ENCODE data around the gene ACAD8.
A peak's percentile ranks its signal among the peaks of the same experiment; 100 is the strongest.

The ACAD8 gene

DNA sequence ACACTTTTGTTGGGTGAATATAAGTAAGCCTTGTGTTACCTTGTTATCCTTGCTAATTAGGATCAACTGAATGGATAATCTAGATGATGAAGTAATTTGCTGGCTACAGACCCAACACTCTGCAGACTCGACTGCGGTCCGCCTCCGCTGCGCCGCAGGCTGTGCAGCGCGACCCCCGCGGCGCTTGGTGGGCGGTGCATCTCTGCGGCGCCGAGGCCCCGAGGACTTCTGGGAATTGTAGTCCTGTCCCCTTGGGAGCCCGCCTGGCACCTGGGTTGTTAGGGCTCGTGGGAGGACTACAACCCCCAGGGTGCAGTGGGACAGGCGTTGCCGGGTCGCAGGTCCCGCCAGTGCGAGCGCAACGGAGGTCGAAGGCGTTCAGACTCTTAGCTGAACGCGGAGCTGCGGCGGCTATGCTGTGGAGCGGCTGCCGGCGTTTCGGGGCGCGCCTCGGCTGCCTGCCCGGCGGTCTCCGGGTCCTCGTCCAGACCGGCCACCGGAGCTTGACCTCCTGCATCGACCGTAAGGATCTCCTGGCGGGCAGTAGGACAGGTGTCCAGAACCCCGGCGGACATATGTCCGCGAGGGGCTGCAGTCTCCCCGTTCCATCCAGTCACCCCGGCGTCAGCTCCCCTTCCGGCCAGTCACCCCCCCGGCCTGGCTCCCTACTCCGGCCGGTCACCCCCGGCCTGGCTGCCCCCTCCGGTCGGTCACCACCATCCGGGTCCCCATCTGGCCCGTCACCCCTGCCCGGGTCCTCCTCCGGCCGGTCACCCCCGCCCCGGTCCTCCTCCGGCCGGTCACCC lies at the start of gene ACAD8, which contains the start of gene THYN1:
TSS of gene ACAD8 (plus strand) at position 381 of the 806 bp plus-strand sequence. CDS start at position 414, 33 bp downstream.
TSS of gene THYN1 (minus strand) at position 165 of the 806 bp plus-strand sequence. CDS start 470 bp downstream, outside the sequence.
- DNase-seq: peak; percentile 97

DNA sequence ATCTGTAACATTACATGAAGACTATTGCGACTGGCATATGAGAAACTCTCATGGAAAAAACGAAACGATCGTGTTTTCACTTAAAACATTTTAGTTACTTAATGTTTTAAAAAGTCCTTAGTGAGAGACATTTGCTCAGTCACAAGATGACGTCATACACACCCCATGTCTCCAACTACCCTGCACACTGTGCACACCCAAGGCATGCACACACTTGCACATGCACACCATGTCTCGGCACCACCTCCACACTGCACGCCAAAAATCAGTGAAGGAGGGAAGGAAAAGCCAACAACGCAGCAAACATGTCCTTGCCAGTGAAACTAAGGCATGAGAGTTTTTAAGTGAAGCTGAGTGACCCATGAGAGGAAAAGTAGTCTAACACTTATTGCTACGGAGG lies 47.6 kb upstream of the ACAD8 start:
- no peak for DNase-seq

DNA sequence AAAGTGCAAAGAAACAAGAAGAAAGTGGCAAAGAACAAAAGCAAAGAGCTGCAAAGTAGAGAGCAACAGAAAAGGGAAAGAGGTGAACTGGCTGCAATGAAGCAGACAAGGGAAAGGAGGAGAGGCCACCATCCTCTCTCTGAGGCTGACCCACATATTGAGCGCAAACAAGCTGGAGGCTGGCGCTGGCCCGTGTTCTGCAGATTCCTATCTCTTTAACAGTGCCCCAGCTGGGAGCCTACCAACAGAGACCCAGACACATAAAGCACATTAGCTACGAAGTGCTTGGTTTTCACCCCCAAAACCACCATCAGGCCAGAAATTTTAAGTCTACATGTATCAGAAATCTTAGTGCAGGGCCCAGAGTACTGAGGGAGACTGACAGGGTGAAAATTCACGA lies 47.2 kb upstream of the ACAD8 start:
- no peak for DNase-seq

DNA sequence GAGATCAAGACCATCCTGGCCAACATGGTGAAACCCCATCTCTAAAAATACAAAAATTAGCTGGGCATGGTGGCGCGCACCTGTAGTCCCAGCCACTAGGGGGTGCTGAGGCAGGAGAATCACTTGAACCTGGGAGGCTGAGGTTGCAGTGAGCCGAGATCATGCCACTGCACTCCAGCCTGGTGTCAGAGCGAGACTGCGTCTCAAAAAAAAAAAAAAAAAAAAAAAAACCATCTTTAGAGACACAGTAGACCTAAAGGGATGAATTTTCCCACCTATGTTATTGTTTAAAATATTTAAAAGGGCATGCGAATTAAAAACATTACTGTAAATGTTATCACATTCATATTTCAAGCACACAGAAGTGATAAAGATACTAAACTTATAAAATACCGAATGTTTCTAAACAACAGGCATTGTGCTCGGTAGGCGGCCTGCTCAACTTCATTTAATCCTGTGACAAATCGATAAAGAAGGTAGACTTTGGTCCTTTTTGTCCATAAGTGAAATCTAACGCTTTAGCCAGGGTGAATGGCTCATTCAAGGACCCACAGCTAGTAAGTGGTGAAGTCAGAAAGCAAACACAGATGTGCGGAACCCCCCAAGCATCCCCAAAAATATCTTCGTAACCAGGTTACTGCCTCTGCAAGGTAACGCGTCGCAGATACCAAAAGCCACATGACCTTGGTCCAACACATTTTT lies 45.7 kb upstream of the ACAD8 start:
- DNase-seq: no peak

DNA sequence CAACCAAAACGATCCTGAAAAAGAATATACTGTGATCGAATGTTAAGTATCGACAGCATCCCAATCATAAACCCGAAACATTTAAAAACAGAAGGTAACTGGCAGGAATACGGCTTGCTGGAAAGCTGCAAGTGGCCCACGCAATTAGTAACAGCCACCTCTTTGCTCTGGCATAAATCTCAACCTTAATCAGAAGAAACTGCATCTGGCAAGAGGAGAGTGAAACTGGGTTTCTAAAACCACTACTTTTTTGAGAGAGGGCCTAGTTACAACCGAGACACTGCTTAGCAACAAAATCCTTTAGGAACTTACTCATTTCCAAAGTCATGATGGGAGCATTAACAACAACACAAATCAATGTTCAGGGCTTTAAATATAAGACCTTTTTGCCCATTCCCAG lies 37.5 kb upstream of the ACAD8 start:
- DNase-seq: no peak

DNA sequence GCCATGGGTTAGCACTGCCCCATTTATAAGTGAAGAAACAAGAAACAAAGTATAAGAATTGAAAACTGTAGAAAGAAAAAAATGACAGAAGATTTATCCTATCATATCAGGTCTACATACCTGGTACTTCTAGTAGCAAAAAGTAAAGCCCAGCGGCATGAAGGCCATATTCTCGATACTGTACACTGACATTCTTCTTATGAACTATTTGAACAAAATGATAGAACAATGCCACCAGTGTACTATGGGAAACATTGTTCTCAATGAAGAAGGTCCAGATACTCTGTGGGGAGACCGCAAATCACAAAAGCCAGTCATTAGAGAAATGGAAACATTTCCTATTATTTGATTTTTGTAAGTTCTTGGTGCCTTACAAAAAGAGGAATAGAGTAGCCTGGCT lies 36.6 kb upstream of the ACAD8 start:
- no peak for DNase-seq

DNA sequence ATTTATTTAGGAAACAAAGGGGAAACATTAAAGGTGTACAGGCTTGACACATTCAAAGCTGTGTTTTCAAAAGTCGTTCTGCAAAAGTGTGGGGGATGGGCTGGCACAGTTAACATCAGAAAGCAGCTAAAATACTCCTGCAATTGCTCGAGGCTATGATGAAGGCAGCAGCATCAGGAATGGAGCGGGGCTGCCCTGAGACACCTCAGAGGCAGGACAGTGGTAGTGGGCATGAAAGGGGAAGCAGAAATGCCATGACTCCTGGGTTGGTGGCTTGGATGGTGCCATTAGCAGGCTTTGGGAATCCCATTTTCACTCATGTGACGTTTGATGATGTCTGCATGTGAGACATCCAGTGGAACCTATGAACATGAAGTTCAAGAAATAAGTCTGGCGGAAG lies 30.2 kb upstream of the ACAD8 start:
- no peak for DNase-seq

DNA sequence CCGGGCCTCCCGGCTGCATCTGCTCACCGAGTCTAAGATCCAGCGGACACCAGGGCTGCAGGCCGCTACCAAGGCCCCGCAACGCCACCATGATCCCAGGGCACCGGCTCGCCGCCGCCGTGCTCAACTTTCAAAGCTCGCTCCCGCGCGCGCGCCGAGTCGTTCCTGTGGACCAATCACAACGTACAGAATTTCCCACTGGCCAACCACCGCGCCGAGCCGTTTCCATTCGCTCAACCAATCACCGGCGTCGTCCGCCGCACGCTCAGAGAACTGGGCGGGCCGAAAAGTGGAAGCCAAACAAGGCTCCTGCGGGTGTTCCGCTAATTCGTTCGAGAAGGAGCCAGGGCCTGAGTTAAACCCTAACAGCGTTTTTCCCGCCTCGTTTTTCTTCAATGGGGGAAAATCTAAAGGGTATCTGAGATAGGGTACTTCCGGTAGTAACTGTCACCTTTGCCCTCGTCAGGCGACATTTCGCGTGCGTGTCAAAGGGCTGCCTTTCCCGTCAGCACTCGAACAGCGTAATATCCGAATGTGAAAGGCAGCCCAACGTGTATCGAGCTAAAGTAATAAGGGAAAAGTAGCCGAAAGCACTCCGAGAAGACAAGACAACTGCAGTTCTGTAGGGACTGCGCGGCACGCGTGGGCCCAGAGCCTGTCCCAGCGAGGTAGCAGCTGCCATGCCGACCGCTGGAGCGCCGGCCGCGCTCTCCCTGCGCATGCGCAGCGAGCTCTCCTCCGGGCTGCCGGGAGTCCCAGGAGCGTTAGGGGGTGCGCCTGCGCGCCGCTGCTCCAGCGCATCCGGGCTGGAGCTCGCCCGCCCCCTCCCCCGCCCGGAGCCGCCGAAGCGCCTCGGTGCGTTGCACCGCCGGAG lies 29.3 kb upstream of the ACAD8 start, which contains the start of the genes NCAPD3 and VPS26B:
TSS of gene NCAPD3 (minus strand) at position 132 of the 874 bp plus-strand sequence. CDS start at position 91, 41 bp downstream.
TSS of gene VPS26B (plus strand) at position 836 of the 874 bp plus-strand sequence. CDS start 452 bp downstream, outside the sequence.
- peak; percentile 98 for DNase-seq

DNA sequence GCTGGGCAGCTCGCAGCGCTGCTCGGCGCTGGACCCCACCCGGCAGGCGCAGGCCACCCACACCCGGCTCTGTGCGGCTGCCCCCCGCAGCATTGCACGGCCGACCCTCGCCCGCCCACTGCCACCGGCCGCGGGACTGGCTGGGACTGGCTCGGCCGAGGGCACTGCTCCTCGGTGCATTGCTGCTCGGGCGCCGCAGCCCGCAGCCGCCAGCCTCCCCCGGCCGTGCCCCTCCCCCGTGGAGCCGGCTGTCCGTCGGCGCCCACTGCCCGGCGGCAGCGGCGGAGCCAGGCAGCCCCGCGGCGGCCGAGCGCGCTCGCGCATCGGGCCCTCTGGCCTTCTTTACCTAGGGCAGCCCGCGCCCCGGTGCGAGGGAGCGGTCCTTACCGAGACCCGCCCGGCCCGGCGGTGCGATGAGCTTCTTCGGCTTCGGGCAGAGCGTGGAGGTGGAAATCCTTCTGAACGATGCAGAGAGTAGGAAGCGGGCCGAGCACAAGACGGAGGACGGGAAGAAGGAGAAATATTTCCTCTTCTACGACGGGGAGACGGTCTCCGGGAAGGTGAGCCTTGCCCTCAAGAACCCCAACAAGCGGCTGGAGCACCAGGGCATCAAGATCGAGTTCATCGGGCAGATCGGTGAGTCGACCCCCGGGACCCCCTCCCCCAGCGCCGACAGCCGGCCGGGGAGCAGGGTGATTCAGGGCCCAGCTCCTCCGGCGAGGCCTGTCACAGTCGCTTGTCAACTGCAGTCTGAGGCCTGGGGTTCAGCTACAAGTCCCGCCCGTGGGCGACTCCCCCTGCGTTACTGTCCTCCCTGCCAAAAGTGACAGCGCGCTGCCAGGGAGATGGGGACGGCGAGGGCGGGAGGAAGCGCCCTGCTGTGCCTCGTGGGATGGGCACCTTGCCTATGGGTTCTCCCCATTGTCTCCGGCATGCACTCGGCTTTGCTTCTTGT lies 28.4 kb upstream of the ACAD8 start:
- peak; percentile 62 for DNase-seq

DNA sequence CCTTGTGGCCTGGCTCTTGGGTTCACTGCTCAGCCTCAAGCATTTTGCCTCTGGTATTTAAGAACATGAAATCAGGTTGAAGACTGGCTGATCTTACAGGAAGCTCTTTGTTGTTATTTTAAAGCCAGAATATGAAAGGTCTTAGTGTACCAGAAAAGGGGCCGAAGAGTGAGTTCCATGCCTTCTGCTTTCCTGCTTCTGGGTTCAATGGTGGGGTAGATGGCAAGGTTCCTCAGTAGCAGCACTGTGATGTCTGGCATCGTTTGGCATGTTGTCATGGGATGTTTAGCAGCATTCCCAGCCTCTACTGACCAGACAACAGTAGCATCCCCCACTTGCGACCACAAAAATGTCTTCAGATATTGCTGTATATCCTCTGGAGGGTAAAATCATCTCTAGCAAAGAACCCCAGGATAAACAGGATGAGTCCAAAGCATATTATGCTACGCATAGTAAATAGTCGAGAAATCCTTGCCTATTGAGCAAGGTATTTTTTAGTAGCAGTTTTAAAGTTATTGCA lies 26.5 kb upstream of the ACAD8 start:
- no peak for DNase-seq

DNA sequence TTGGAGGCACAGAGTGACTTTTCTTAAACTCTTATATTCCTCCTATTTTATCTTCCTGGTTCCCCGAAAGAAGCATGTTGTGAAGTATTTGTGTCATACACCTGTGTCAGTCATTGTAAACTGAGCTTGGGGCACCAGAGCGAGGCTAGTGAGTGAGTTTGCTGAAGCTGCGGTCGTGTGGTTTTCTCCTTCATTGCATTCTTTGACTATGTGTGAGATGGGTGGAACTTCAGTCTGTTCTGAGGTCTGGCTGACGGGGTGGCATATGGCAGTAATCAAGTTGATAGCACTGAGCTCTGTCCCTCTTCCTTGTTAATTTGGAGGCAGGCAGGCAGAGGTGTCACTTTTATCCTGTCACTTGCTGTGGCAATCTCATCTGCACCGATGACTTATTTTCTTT lies 24.7 kb upstream of the ACAD8 start:
- DNase-seq: no peak

DNA sequence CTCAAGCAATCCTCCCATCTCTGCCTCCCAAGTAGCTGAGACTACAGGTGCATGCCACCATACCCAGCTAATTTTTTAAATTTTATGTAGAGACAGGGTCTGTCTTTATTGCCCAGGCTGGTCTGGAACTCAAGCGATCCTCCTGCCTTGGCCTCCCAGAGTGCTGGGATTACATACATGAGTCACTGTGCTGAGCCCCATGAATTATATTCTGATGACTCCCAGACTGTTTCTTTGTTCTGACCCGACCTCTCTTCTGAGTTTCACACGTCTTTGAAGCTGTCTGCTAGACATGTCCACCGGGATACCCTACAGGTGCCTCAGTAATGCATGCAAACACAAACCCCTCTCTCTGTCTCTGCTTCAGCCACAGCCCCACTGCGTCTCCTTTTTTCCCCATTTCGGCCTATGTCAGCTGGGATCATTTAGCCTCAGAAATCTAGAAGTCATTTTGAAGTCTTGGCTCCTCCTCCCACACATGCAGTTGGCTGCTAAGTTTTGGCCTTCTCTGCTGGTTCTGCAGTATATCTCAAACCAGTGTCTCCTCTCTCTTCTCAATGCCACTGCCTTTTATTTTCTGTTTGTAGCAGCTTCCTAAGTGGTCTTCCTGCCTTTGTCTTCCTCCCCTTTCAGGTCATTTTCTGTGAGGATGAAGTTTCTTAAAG lies 24.1 kb upstream of the ACAD8 start:
- DNase-seq: no peak

DNA sequence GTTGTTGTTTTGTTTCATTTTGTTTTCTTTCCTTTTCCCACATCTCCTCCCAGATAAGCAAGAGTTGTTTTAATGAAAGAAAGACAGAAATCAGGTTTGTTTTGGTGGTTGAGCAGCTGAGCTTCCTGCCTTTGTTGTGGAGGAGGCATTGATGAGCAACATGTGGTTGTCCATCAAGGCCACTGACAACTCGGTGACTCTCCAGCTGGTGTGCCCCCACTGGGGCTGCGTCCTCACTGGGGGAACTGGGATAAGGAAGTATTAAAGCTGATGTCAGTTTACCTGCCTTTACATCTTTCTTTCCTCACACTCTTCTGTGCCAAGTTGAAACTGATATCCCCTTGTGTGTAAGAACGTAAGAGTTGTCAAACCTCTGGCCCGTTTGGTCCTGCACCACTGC lies 23.0 kb upstream of the ACAD8 start:
- DNase-seq: no peak

DNA sequence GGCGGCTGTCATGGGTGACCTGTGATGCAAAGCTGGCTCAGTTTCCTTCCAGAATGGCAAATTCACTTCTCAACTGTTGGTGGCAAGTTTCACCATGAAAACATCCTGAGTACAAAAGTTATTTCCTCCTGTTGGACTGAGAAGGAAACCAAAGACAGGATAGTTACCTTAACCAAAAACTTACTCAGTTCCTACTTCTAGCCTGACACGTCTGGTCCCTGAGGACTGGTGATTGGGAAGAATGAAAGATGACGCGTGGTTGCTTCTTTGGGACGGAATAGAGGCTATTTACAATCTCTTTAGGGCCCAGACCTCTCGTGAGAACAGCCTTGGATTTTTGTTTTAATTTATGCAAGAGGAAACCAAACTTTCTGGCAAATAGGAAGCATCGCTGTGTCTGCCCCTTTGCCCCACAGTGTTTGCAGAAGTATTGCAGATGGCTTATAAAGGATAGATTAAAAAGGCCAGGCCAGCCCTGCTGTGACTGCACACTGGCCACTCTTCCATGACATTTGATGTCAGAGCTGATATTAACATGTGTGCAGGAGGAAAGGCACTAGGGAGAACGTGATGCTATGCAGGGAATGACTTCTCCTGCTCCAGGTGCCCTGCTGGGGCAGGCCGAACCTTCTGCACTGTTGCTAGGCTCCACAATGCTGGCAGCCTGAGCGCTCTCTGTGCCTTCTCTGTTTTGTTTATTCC lies 21.3 kb upstream of the ACAD8 start:
- no peak for DNase-seq

DNA sequence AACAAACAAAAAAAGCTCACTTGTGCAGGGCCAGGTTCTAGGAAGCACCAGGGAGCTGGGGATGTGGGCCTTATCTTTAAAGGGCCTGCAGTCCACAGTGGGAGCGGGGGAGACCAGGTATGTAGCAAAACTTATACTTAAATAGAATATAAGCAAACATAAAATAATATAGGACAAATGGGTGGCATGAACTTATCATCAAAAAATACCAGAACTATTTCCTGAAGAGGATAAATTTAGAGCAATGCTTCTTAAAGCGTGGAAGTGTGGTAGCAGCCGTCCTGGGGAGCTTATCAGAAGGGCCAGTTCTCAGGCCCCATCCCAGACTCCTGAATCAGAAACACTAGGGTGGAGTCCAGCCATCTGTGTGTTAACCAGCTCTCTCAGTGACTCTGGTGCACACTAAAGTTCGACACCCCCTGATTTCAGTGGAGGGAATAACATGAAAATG lies 19.6 kb upstream of the ACAD8 start:
- no peak for DNase-seq

DNA sequence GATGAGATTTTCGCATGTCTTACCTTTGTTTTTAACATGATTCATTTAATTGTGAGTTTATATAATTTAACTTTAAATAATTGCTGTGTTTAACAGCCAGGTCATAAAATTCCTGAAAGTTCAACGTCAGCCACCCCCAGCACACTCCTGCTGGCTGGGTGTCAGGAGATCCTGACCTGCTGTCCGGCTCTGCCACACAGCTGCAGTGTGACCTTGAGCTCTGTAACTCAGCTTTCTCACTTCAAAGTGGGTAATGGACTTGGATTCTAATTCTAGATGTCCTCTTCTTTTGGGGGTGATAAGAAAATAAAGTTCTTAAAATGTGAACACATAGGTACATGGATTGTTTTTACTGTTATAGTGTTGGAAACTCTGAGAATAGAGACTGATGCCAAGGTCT lies 18.0 kb upstream of the ACAD8 start:
- no peak for DNase-seq

DNA sequence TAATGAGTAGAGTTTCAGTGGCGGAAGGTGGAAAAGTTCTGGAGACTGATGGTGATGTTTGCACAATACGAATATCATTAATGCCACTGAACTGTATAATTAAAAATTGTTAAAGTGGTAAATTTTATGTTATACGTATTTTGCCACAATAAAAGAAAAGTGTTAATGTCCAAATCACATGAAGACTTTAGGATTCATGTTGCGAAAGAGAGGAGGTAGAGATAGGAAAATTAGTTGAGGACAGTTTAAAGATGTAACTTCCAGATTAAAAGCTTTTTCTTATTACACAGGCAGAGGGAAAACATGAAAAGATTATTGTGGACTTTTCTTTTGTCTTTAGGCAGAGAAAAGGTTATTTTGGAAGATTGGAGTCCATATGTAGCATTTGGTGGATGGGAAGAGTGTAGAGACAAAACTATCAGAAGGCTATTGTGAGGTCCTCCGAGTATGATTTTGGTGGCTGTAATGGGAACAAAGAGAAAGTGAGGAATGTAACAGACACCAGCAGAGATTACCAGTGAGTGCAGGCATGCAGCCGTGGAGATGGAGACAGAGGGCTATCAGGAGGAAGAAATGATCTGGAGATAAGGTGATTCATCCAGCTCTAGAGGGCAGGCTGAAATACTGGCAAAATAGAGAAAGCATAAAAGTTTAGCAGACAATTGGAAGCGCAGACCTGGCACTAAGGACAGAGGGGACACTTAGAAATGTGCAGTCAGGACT lies 16.4 kb upstream of the ACAD8 start:
- DNase-seq: no peak

DNA sequence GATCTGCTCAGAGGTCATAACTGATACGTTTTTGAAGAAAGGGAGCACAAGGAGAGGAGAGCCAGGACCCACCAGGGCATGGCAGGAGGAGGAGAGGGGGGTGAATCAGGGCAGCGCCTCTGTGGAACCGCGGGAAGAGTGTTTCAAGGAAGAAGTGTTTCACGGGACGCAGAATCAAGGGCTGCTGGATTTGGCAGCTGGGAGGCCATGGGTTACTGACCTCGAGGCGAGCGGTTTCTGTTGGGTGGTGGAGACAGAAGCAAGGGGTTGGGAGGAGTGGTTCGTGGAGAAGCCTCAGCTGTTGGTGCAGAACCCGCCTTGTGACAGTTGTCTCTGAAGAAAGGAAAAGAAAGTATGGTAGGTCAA lies 15.8 kb upstream of the ACAD8 start:
- no peak for DNase-seq

DNA sequence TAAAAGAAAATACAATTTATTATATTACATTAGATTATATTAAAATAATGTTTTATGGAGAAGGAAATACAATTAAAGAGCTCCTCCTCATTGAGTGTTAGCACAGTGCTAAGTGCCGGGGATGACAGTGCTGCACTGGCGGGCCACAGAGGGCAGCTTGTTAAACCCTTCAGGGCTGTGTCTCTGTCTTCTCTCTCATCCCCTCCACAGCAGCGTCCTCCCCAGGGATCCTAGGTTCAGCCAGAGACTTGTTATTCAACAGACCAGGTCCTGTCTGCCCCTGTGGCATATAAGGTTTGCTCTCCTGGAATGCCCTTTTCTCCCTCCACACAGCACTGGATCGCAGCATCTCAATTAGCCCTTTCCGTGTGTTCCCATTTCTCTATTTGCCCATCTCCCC lies 14.4 kb upstream of the ACAD8 start:
- no peak for DNase-seq

DNA sequence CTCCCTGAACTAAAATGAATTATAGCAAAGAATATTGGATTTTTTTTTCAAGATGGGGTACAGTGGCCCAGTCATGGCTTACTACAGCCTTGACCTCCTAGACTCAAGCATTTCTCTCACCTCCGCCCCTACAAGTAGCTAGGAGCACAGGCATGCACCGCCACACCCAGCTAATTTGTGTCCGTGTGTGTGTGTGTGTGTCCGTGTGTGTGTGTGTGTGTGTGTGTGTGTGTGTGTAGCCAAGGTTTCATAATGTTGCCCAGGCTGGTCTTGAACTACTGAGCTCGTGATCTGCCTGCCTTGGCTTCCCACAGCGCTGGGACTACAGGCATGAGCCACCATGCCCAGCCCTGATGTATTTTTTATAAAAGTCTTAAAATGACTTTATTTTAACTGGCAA lies 12.8 kb upstream of the ACAD8 start:
- no peak for DNase-seq

All from femur (tissue), 1 donor.